GM13976 (cell line): ENCODE results near the gene TSPAN32.
"Not testable (repeated sequence)": the region's sequence is repeated elsewhere in the genome, so short reads cannot be mapped to it uniquely, and the experiment has no call there.

Source experiments
- DNase-seq: peaks from one replicate; pipeline ENCODE4 v3.0.0; 2012; ENCODE audit warnings: low spot score
- in situ Hi-C: fragments of 300-500 bp; cut with MboI; formaldehyde crosslinking; loops from one replicate; pipeline ENCODE4 v1.12.0; 2022; ENCODE audit warnings: low sequenced_read_pairs, mixed read lengths, inconsistent platforms; ENCODE audit not compliant: unreplicated experiment
- TF ChIP-seq, protein P1 (sequence below): IDR thresholded peaks from 2 replicates; pipeline ENCODE4 v1.5.1; 2012; ENCODE audit warnings: borderline replicate concordance, mild to moderate bottlenecking; ENCODE audit not compliant: insufficient read depth; ENCODE audit errors: extremely low read depth, missing control alignments, control extremely low read depth

The TSPAN32 gene

DNA sequence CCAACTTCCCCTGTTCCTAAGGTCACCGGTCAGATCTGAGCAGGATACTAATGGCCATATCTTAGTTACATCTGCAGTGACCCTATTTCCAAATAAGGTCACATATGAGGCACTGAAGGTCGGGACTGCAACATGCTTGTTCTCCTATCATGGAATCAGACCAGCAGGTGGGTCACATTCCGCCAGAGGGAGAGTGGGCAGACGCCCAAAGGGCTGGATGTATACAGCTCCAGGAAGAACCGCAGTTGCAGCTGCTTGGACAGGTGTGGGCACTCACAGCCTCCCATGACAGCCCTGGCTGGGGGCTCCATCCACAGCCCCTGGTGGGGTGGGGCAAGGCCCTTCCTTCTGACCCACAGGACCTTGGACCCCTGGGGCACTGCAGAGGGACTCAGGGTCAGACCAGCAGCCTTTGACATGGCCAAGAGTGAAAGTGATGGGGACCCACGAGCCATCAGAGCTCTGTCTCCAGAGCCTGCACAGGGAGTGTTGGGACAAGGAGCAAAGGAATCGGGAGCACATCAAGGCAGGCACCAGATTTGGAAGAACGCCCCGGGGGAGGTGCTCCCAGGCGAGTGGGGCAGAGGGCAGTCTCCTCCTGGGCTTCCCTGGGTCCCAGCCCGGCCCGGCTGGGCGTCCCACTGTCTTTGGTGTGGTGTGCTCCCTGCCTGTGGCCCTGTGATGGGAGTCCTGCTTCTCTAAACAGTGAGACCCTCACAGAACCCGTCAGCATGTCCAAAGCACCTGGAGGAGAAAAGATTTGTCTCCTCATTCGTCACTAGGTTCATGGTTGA, 62.0 kb downstream of the TSPAN32 start:
- TF ChIP-seq, protein P1, sequence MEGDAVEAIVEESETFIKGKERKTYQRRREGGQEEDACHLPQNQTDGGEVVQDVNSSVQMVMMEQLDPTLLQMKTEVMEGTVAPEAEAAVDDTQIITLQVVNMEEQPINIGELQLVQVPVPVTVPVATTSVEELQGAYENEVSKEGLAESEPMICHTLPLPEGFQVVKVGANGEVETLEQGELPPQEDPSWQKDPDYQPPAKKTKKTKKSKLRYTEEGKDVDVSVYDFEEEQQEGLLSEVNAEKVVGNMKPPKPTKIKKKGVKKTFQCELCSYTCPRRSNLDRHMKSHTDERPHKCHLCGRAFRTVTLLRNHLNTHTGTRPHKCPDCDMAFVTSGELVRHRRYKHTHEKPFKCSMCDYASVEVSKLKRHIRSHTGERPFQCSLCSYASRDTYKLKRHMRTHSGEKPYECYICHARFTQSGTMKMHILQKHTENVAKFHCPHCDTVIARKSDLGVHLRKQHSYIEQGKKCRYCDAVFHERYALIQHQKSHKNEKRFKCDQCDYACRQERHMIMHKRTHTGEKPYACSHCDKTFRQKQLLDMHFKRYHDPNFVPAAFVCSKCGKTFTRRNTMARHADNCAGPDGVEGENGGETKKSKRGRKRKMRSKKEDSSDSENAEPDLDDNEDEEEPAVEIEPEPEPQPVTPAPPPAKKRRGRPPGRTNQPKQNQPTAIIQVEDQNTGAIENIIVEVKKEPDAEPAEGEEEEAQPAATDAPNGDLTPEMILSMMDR: no peak
- no peak for DNase-seq
- in situ Hi-C loops: no loop called here

DNA sequence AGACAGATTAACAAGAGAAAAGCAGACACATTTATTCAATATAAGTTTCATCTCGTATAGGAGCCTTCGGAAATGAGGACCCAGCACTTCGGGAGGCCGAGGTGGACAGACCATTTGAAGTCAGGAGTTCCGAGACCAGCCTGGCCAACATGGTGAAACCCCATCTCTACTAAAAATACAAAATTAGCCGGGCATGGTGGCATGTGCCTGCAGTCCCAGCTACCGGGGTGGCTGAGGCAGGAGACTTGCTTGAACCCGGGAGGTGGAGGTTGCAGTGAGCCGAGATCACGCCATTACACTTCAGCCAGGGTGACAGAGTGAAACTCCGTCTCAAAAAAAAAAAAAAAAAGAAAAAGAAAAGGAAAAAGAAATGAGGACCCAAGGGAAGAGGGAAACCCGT, 62.6 kb downstream of the TSPAN32 start:
- DNase-seq, in situ Hi-C loops: not testable (repeated sequence)

DNA sequence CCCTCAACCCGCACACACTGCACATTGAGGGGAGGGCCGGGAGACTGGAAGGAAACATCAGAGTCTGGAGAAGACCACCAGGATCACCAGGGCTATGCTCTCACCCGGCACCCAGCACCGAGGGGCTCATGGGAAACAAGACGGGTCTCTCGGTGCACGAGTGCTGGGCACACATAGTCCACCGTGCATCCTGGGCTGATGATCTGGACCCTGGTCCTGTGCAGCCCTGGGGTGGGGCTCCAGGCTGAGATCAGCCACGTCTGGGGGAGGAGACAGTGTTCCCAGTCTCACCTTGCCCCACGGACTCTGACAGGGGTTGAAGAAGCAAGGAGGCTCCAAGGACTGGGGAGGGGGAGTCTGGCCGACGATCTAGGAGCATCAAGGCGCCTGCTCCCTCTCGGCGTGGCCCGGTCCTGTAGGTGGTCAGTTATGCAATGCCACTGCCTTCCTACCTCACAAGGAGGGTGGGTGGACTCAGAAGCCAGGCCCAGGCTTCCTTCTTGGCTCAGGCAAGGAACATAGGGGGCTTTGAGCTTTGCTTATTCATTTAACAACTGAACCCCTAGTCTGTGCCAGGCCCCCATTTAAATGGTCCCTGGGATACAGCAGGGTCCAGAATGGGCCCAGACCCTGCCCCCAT, 63.9 kb downstream of the TSPAN32 start:
- DNase-seq: no peak
- TF ChIP-seq, protein P1: no peak
- in situ Hi-C loops: no loop called here

DNA sequence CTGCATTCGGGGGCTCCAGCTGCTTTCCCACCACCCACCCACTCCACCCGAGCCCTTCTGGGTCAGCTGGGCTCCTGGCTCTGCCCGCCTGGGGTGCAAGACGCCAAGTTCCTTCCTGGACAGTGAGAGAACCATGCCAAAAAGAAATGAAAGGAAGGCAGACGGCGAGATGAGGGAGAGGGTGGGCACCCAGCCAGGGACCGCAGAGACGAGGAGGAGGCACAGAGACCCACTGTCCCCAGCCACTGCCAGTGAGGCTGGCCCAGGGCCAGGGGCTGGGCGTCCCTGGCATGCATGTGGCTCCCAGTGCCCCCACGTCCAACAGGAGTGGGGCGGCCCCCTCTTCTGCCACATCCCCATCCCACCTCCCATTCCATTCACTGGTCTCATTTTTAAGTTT, 64.5 kb downstream of the TSPAN32 start:
- in situ Hi-C loops: no loop called here
- DNase-seq: no peak
- TF ChIP-seq, protein P1: no peak

DNA sequence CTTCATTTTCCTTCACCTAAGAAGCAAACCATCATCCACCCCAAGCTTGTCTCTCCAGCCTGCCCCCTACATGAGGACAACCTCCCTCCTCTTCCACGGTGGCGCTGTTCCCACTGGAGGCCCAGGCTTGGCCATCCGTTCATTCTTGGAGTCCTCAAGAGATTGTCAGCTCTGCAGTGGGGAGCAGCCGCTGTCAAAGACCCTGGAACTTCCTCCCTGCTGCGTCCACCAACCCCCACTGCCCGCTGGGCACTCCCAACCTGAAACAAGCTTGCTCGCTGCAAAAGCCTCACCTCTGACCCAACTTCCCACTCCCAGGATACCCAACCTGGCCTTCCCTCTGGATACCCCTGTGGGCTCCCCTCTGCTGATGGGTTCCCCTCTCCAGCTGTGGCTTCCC, 64.9 kb downstream of the TSPAN32 start:
- TF ChIP-seq, protein P1: no peak
- no peak for DNase-seq
- in situ Hi-C loops: no loop called here

DNA sequence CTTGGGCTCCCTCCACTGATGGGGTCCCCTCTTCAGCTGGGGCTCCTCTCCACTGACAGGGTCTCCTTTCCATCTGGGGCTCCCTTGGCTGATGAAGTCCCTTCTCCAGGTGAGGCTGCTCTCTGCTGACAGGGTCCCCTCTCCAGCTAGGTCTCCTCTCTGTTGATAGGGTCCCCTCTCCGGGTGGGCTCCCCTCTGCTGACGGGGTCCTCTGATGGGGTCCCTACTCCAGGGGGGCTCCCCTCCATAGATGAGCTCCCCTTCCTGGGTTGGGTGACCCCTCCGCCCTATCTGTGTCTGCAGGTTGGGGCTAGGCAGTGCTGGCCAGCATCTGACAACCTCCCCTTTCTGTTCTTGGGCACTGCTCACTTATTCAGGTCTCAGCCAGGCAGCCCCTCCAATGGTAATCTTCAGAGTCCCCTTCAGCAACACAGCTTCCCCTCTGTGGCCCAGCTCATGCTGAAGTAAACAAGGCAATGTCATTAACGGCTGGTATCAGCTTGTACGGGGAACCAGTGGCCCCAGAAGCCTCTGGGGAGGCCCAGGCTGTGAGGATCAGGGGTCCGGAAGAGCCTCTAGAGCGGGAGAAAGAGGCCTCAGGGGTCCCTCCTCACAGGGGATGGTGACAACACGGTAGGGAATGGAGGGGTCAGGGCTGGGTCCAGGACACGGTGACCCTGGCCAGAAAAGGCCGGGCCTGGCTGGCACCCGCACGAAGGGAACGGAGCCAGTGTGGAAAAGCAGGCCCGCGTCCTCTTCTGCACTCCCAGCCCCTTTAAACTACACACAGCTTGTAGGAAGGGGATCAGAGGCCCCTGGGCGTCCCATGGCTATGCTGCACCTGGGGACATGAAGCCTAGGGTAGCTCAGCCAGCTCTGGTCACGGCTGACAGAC, 65.7 kb downstream of the TSPAN32 start:
- in situ Hi-C loops: no loop called here
- DNase-seq: no peak
- TF ChIP-seq, protein P1: no peak
